WTC11 (cell line): ENCODE measurements around the gene ZNF516. TPM values are rescaled to one million over a fixed set of nuclear protein-coding genes. Genes with fewer than 3 reads are reported as not detected.

Experiments used
- ATAC-seq: fragments of 200-7000 bp; cut with Tn5 transposase; 2 replicates; pipeline ENCODE4 v1.10.0; 2021; ENCODE audit warnings: mild to moderate bottlenecking, moderate library complexity
- CTCF ChIA-PET: fragments of 300-600 bp; sonication (Branson Sonifier 250); formaldehyde crosslinking; loops from one replicate; lab custom pipeline; 2021; ENCODE audit warnings: antibody characterized with exemption; lab: Charles Lee
- POLR2A ChIA-PET: fragments of 350-600 bp; sonication (Branson Sonifier 250); formaldehyde crosslinking; loops from one replicate; lab custom pipeline; 2021; ENCODE audit warnings: antibody characterized with exemption; lab: Charles Lee
- DNase-seq: peaks from one replicate; pipeline ENCODE4 v3.0.0; 2021; ENCODE audit warnings: low spot score
- H3K27ac Mint-ChIP-seq: 2 replicates; pipeline ENCODE4 v1.8.0; 2021; ENCODE audit warnings: mixed read lengths
- H3K27me3 Mint-ChIP-seq: 2 replicates; pipeline ENCODE4 v1.8.0; 2021; ENCODE audit warnings: low read depth, mild to moderate bottlenecking, moderate library complexity, mixed read lengths
- H3K36me3 Mint-ChIP-seq: 2 replicates; pipeline ENCODE4 v1.8.0; 2021; ENCODE audit warnings: mixed read lengths
- H3K4me1 Mint-ChIP-seq: 2 replicates; pipeline ENCODE4 v1.8.0; 2022; ENCODE audit warnings: mixed read lengths
- H3K4me3 Mint-ChIP-seq: 2 replicates; pipeline ENCODE4 v1.8.0; 2021; ENCODE audit warnings: mild to moderate bottlenecking, moderate library complexity, mixed read lengths
- H3K9me3 Mint-ChIP-seq: 2 replicates; pipeline ENCODE4 v1.8.0; 2021; ENCODE audit warnings: mixed read lengths
- CREB1 ChIP-seq: sonication (generic); formaldehyde crosslinking; IDR thresholded peaks from 2 replicates; pipeline ENCODE4 v1.8.0; 2023; ENCODE audit warnings: mild to moderate bottlenecking, missing genetic modification reagents
- EMX1 ChIP-seq: fragments of 250-450 bp; sonication (Bioruptor Pico); IDR thresholded peaks from 2 replicates; pipeline ENCODE4 v1.8.0; 2021; ENCODE audit warnings: mild to moderate bottlenecking
- ETV6 ChIP-seq: sonication (generic); formaldehyde crosslinking; IDR thresholded peaks from 2 replicates; pipeline ENCODE4 v1.8.1; 2022; ENCODE audit warnings: mild to moderate bottlenecking, missing genetic modification reagents
- GTF2I ChIP-seq: fragments of 250-450 bp; sonication (Bioruptor Pico); conservative IDR thresholded peaks from 2 replicates; pipeline ENCODE4 v1.4.0; 2021; ENCODE audit warnings: mild to moderate bottlenecking
- HMGA2 ChIP-seq: fragments of 250-450 bp; sonication (Bioruptor Pico); IDR thresholded peaks from 2 replicates; pipeline ENCODE4 v1.4.0; 2021; ENCODE audit warnings: mild to moderate bottlenecking, moderate library complexity
- NR3C1 ChIP-seq: sonication (generic); formaldehyde crosslinking; conservative IDR thresholded peaks from 2 replicates; pipeline ENCODE4 v1.8.1; 2023; ENCODE audit warnings: low read depth, mild to moderate bottlenecking, missing genetic modification reagents
- PRRX2 ChIP-seq: fragments of 250-450 bp; sonication (Bioruptor Pico); IDR thresholded peaks from 2 replicates; pipeline ENCODE4 v1.8.0; 2021; ENCODE audit warnings: mild to moderate bottlenecking
- RELA ChIP-seq: sonication (generic); formaldehyde crosslinking; IDR thresholded peaks from 2 replicates; pipeline ENCODE4 v1.8.1; 2022; ENCODE audit warnings: missing genetic modification reagents, mild to moderate bottlenecking, borderline replicate concordance
- ZBTB21 ChIP-seq: sonication (generic); formaldehyde crosslinking; IDR thresholded peaks from 2 replicates; pipeline ENCODE4 v1.8.1; 2023; ENCODE audit warnings: mild to moderate bottlenecking, missing genetic modification reagents, borderline replicate concordance
- ZNF317 ChIP-seq: sonication (generic); formaldehyde crosslinking; IDR thresholded peaks from 2 replicates; pipeline ENCODE4 v1.8.1; 2023; ENCODE audit warnings: low read depth, mild to moderate bottlenecking, moderate library complexity, missing genetic modification reagents, borderline replicate concordance
- ZNF416 ChIP-seq: fragments of 250-450 bp; sonication (Bioruptor Pico); IDR thresholded peaks from 2 replicates; pipeline ENCODE4 v1.9.0; 2021; ENCODE audit warnings: mild to moderate bottlenecking, inconsistent platforms
- total RNA-seq: library from RNA; stranded (reverse); gene quantifications from 3 replicates; pipeline ENCODE4 v1.2.3, GENCODE V29; 2021
- TF ChIP-seq, protein P1 (sequence below): fragments of 250-450 bp; sonication (Bioruptor Pico); IDR thresholded peaks from 2 replicates; pipeline ENCODE4 v1.9.0; 2021; ENCODE audit warnings: mild to moderate bottlenecking, borderline replicate concordance
- TF ChIP-seq, protein P2 (sequence below): sonication (generic); formaldehyde crosslinking; IDR thresholded peaks from 2 replicates; pipeline ENCODE4 v1.8.0; 2022; ENCODE audit warnings: mild to moderate bottlenecking, missing genetic modification reagents
- TF ChIP-seq, protein P3 (sequence below): sonication (generic); formaldehyde crosslinking; IDR thresholded peaks from 2 replicates; pipeline ENCODE4 v1.8.0; 2022; ENCODE audit warnings: mild to moderate bottlenecking, missing genetic modification reagents

Gene ZNF516
- total RNA-seq, 1 experiment from 2014 or later: 58.6 TPM

DNA sequence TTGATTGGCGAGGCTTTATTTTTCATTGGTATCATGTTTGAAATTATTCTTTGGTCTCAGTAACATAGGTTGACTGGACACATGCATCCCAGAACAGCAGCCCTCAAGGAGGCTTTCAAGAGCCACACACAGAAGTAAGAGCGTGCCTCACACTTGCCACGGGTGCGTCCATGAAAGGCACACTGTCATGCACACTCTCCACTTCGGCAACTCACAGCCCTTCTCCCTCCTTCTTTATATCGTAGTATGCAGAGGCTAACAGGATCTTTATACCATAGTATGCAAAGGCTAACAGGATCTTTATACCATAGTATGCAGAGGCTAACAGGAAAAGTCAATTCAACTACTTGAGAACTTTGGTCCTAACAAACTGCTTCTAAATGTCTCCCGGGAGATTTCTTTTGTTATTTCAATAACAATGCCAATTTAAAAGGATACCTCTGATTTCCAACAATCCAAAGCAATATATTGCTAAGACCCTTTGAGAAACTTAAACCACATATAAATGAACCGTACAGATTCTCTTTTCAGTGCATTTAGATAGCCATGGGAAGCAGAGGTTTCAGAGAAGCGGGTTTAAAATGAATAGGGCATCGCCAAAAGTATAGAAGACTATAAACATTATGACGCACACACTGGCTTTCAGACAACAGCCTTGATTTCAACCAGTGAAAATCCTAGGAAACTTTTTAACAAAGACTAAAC is 26.5 kb upstream of the ZNF516 start (continued):
- TF ChIP-seq, protein P1, sequence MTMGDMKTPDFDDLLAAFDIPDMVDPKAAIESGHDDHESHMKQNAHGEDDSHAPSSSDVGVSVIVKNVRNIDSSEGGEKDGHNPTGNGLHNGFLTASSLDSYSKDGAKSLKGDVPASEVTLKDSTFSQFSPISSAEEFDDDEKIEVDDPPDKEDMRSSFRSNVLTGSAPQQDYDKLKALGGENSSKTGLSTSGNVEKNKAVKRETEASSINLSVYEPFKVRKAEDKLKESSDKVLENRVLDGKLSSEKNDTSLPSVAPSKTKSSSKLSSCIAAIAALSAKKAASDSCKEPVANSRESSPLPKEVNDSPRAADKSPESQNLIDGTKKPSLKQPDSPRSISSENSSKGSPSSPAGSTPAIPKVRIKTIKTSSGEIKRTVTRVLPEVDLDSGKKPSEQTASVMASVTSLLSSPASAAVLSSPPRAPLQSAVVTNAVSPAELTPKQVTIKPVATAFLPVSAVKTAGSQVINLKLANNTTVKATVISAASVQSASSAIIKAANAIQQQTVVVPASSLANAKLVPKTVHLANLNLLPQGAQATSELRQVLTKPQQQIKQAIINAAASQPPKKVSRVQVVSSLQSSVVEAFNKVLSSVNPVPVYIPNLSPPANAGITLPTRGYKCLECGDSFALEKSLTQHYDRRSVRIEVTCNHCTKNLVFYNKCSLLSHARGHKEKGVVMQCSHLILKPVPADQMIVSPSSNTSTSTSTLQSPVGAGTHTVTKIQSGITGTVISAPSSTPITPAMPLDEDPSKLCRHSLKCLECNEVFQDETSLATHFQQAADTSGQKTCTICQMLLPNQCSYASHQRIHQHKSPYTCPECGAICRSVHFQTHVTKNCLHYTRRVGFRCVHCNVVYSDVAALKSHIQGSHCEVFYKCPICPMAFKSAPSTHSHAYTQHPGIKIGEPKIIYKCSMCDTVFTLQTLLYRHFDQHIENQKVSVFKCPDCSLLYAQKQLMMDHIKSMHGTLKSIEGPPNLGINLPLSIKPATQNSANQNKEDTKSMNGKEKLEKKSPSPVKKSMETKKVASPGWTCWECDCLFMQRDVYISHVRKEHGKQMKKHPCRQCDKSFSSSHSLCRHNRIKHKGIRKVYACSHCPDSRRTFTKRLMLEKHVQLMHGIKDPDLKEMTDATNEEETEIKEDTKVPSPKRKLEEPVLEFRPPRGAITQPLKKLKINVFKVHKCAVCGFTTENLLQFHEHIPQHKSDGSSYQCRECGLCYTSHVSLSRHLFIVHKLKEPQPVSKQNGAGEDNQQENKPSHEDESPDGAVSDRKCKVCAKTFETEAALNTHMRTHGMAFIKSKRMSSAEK (CRISPR knock-in tag): no peak
- no peak for TF ChIP-seq HMGA2

DNA sequence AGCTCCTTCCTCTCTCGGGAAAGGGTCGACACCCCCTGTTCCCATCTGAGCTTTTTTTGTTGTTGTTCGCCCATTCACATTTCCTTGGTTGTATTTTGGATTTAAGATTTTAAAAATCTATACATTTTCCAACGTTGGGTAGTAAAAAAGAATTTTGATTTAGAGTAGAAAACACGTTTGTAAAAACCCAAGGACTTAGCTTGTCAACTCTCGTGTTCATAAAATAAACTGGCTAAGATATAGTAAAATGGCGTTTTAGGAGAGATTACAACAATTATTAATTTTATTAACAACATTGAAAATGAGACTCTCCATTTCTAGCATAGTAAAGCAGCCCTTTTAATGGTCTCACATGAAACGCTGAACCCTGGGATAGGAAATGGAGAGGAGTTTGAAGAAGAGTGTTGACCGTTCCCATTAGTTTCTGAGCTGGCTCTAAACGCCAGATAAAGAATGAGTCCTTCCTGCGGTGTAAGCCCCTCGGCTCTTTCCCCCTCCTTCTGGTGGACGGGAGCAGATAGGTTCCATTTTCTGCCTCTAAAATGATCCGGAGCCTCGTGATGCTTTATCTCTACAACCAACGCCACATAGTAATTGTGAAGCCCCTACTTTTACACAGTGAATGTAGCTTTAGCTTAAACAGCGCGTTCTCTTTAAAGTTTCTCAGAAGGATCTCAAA is 24.0 kb upstream of the ZNF516 start:
- DNase-seq: no peak

DNA sequence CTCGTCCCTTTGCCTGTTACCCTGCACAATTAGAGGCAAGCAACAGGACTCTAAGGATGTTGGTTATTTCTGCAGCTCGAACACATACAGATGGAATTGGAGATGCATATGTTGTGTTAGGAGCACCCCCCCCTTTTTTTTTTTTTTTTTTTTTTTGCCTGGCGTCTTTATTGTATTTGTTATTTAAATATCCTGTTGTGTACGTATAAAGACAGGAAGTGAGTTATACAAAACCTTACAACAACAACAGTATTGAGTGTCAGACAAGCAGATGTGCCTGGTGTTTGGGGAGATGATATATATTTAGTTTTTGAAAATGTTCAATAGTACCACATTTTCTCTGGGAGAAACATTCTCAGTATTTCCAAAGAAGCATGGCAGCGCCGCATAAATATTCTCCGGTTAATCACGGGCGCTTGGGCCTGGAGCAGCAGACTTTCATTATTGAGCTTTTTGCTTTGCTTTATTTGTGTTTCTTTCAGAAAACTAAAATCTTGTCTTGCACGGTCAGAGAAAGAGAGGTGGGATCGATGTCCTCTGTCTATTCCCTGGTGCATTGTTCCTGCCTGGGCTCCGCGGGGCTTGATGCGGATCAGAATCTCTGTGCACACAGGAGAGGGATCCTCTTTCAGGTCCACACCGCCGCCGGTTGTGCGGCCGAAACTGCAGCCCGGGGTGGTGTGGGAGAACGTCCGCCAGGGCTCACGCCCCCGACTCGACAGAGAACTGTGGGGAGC is 23.2 kb upstream of the ZNF516 start:
- ATAC-seq: peak; percentile 82
- no peaks in the 10 kb centered on the region; the same call in 1 of the 2 replicates for H3K27me3 Mint-ChIP-seq
- ChIA-PET CTCF (interaction anchor here (0.9 to 2.0 kb wide), 9 partner anchors 14 to 1177 kb away, joined by 3 to 15 read pairs (median 4); no protein-coding TSS in a partner anchor), POLR2A (interaction anchor here (0.7 to 1.6 kb wide), 4 partner anchors 11 to 102 kb away, joined by 3 to 6 read pairs (median 4); partner anchors contain the start of gene ZNF516)
- peak overlapping the region; percentile 74 for H3K4me3 Mint-ChIP-seq
- peaks cover 52% of the 10 kb centered on the region for H3K4me1 Mint-ChIP-seq
- DNase-seq: peak; percentile 74
- no peaks in the 10 kb centered on the region for H3K9me3 Mint-ChIP-seq
- no peaks in the 10 kb centered on the region for H3K36me3 Mint-ChIP-seq
- peak overlapping the region; percentile 90 for H3K27ac Mint-ChIP-seq
- TF ChIP-seq, protein P2, sequence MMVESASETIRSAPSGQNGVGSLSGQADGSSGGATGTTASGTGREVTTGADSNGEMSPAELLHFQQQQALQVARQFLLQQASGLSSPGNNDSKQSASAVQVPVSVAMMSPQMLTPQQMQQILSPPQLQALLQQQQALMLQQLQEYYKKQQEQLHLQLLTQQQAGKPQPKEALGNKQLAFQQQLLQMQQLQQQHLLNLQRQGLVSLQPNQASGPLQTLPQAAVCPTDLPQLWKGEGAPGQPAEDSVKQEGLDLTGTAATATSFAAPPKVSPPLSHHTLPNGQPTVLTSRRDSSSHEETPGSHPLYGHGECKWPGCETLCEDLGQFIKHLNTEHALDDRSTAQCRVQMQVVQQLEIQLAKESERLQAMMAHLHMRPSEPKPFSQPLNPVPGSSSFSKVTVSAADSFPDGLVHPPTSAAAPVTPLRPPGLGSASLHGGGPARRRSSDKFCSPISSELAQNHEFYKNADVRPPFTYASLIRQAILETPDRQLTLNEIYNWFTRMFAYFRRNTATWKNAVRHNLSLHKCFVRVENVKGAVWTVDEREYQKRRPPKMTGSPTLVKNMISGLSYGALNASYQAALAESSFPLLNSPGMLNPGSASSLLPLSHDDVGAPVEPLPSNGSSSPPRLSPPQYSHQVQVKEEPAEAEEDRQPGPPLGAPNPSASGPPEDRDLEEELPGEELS (CRISPR knock-in tag): peak; percentile 35; the same call in 1 of the 2 replicates
- TF ChIP-seq RELA (CRISPR knock-in tag): no peak

More for the DNA sequence above, 24.0 kb upstream of the ZNF516 start:
- no peak for TF ChIP-seq ETV6 (CRISPR knock-in tag)
- peak overlapping the region; percentile 74 for H3K4me3 Mint-ChIP-seq
- ATAC-seq: peak; percentile 40
- ChIA-PET POLR2A (interaction anchor here (1.2 to 1.6 kb wide), 4 partner anchors 10 to 101 kb away, joined by 3 to 6 read pairs (median 4); partner anchors contain the start of gene ZNF516), CTCF (interaction anchor here (0.7 to 2.0 kb wide), 10 partner anchors 15 to 1177 kb away, joined by 3 to 15 read pairs (median 4); no protein-coding TSS in a partner anchor)
- H3K27me3 Mint-ChIP-seq: no peaks in the 10 kb centered on the region; the same call in 1 of the 2 replicates
- peaks cover 52% of the 10 kb centered on the region for H3K4me1 Mint-ChIP-seq
- peak overlapping the region; percentile 90 for H3K27ac Mint-ChIP-seq
- no peaks in the 10 kb centered on the region for H3K36me3 Mint-ChIP-seq
- no peaks in the 10 kb centered on the region for H3K9me3 Mint-ChIP-seq

DNA sequence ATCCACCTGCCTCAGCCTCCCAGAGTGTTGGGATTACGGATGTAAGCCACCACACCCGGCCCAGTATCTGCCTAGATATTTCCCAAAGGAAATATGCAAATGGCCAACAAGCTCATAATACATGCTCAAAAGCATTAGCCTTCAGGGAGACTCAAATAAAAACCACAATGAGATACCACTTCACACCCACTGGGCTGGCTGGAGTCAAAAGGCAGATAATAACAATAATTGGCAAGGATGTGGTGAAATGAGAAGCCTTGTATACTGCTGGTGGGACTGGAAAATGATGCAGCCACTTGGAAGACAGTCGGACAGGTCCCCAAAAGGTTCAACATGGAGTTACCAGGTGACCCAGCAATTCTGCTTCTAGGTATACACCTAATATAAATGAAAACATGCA is 20.5 kb upstream of the ZNF516 start:
- Mint-ChIP-seq H3K4me1 (peaks cover 32% of the 10 kb centered on the region), H3K9me3 (no peaks in the 10 kb centered on the region), H3K27me3 (no peaks in the 10 kb centered on the region; the same call in 1 of the 2 replicates), H3K36me3 (no peaks in the 10 kb centered on the region), H3K27ac (no peak overlapping the region), H3K4me3 (no peak overlapping the region)
- ATAC-seq (no peak), DNase-seq (no peak)
- TF ChIP-seq PRRX2 (CRISPR knock-in tag) (no peak), ZNF416 (CRISPR knock-in tag) (no peak), ZBTB21 (CRISPR knock-in tag) (no peak), GTF2I (CRISPR knock-in tag) (no peak), NR3C1 (CRISPR knock-in tag) (no peak), ZNF317 (CRISPR knock-in tag) (no peak), CREB1 (CRISPR knock-in tag) (no peak), EMX1 (no peak)
- TF ChIP-seq, protein P3, sequence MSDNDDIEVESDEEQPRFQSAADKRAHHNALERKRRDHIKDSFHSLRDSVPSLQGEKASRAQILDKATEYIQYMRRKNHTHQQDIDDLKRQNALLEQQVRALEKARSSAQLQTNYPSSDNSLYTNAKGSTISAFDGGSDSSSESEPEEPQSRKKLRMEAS (CRISPR knock-in tag): no peak
- POLR2A ChIA-PET: no interaction called here
- CTCF ChIA-PET: no interaction called here
